ACC112 (cell line): ENCODE measurements around the gene SRPK2.

Experiments used
- H2AFZ ChIP-seq: fragments of 200-600 bp; sonication (generic); one replicate; pipeline ENCODE4 v1.6.0; 2017; ENCODE audit warnings: antibody characterized with exemption, low read length; ENCODE audit not compliant: unreplicated experiment
- H3K27ac ChIP-seq: fragments of 200-600 bp; sonication (generic); 2 replicates; pipeline ENCODE4 v1.5.1; 2014; ENCODE audit warnings: low read depth, mild to moderate bottlenecking, antibody characterized with exemption, low read length, moderate library complexity
- H3K27me3 ChIP-seq: fragments of 200-600 bp; sonication (generic); 2 replicates; pipeline ENCODE4 v1.6.1; 2014; ENCODE audit warnings: mild to moderate bottlenecking, antibody characterized with exemption, low read length, moderate library complexity, mixed read lengths; ENCODE audit not compliant: insufficient read depth
- H3K36me3 ChIP-seq: fragments of 200-600 bp; sonication (generic); 2 replicates; pipeline ENCODE4 v1.6.1; 2016; ENCODE audit warnings: mild to moderate bottlenecking, antibody characterized with exemption, low read length, moderate library complexity, mixed read lengths; ENCODE audit not compliant: insufficient read depth
- H3K4me1 ChIP-seq: fragments of 200-600 bp; sonication (generic); one replicate; pipeline ENCODE4 v1.6.1; 2016; ENCODE audit warnings: low read length, mixed read lengths; ENCODE audit not compliant: insufficient read depth, unreplicated experiment, control insufficient read depth
- H3K4me3 ChIP-seq: fragments of 200-600 bp; sonication (generic); 2 replicates; pipeline ENCODE4 v1.5.1; 2014; ENCODE audit warnings: mild to moderate bottlenecking, low read depth, low read length
- H3K79me2 ChIP-seq: fragments of 200-600 bp; sonication (generic); one replicate; pipeline ENCODE4 v1.6.0; 2016; ENCODE audit warnings: low read length; ENCODE audit not compliant: control insufficient read depth, unreplicated experiment, insufficient read depth

Gene SRPK2

GRCh38 chr7:105097619-105098018, 291.1 kb downstream of the SRPK2 start:
- peaks cover 41% of the 10 kb centered on the region for H3K36me3 ChIP-seq
- peak overlapping the region; percentile 11; the same call in 1 of the 2 replicates for H3K4me3 ChIP-seq
- H3K27me3 ChIP-seq: no peaks in the 10 kb centered on the region
- H3K79me2 ChIP-seq: peaks cover 17% of the 10 kb centered on the region
- H2AFZ ChIP-seq: no peak overlapping the region
- peaks cover 55% of the 10 kb centered on the region for H3K4me1 ChIP-seq
- H3K27ac ChIP-seq: peak overlapping the region; percentile 89

- Histone ChIP-seq H3K36me3 (peaks cover 51% of the 10 kb centered on the region), H3K27ac (peak overlapping the region; percentile 89), H2AFZ (no peak overlapping the region), H3K4me1 (peaks cover 51% of the 10 kb centered on the region), H3K4me3 (no peak overlapping the region), H3K27me3 (no peaks in the 10 kb centered on the region), H3K79me2 (peaks cover 17% of the 10 kb centered on the region)
These were observed 292.4 kb downstream of the SRPK2 start for GRCh38 chr7:105096306-105096705.

GRCh38 chr7:105094966-105095365, 293.8 kb downstream of the SRPK2 start:
- Histone ChIP-seq H3K4me3 (no peak overlapping the region), H3K36me3 (peaks cover 53% of the 10 kb centered on the region), H3K27me3 (no peaks in the 10 kb centered on the region), H3K79me2 (peaks cover 9% of the 10 kb centered on the region), H3K27ac (no peak overlapping the region; the same call in 1 of the 2 replicates), H3K4me1 (peaks cover 38% of the 10 kb centered on the region), H2AFZ (no peak overlapping the region)

- H3K36me3 ChIP-seq: peaks cover 33% of the 10 kb centered on the region; the same call in 1 of the 2 replicates
These were observed 300.3 kb downstream of the SRPK2 start for GRCh38 chr7:105088456-105088855.

GRCh38 chr7:105087981-105088380, 300.7 kb downstream of the SRPK2 start:
- no peaks in the 10 kb centered on the region for H3K27me3 ChIP-seq
- H3K36me3 ChIP-seq: peaks cover 37% of the 10 kb centered on the region; the same call in 1 of the 2 replicates
- no peak overlapping the region for H3K4me3 ChIP-seq
- no peak overlapping the region for H2AFZ ChIP-seq
- peaks cover 6% of the 10 kb centered on the region for H3K79me2 ChIP-seq
- peaks cover 4% of the 10 kb centered on the region for H3K4me1 ChIP-seq
- no peak overlapping the region for H3K27ac ChIP-seq

More at GRCh38 chr7:105088456-105088855, 300.3 kb downstream of the SRPK2 start:
- Histone ChIP-seq H3K79me2 (peaks cover 6% of the 10 kb centered on the region), H3K4me3 (no peak overlapping the region), H3K4me1 (peaks cover 4% of the 10 kb centered on the region), H2AFZ (no peak overlapping the region), H3K27ac (no peak overlapping the region), H3K27me3 (no peaks in the 10 kb centered on the region)

- peaks cover 33% of the 10 kb centered on the region; the same call in 1 of the 2 replicates for H3K36me3 ChIP-seq
These were observed 301.9 kb downstream of the SRPK2 start for GRCh38 chr7:105086850-105087249.

GRCh38 chr7:105084581-105084980, 304.1 kb downstream of the SRPK2 start:
- Histone ChIP-seq H3K27ac (no peak overlapping the region), H3K79me2 (peaks cover 6% of the 10 kb centered on the region), H3K4me1 (peaks cover 4% of the 10 kb centered on the region), H3K27me3 (no peaks in the 10 kb centered on the region), H2AFZ (no peak overlapping the region), H3K36me3 (peaks cover 17% of the 10 kb centered on the region; the same call in 1 of the 2 replicates), H3K4me3 (no peak overlapping the region)

More at GRCh38 chr7:105086850-105087249, 301.9 kb downstream of the SRPK2 start:
- Histone ChIP-seq H3K4me3 (no peak overlapping the region), H3K27ac (no peak overlapping the region), H3K4me1 (peaks cover 4% of the 10 kb centered on the region), H3K79me2 (peaks cover 6% of the 10 kb centered on the region), H2AFZ (no peak overlapping the region), H3K27me3 (no peaks in the 10 kb centered on the region)

GRCh38 chr7:105079348-105079747, 309.4 kb downstream of the SRPK2 start:
- Histone ChIP-seq H3K27me3 (no peaks in the 10 kb centered on the region), H2AFZ (no peak overlapping the region), H3K79me2 (no peaks in the 10 kb centered on the region), H3K27ac (no peak overlapping the region), H3K4me1 (no peaks in the 10 kb centered on the region), H3K4me3 (no peak overlapping the region), H3K36me3 (peaks cover 49% of the 10 kb centered on the region)

- H3K4me1 ChIP-seq: peaks cover 13% of the 10 kb centered on the region
- no peak overlapping the region for H3K27ac ChIP-seq
- peaks cover 61% of the 10 kb centered on the region for H3K36me3 ChIP-seq
- H3K4me3 ChIP-seq: no peak overlapping the region
- H3K79me2 ChIP-seq: peaks cover 14% of the 10 kb centered on the region
- no peak overlapping the region for H2AFZ ChIP-seq
- H3K27me3 ChIP-seq: no peaks in the 10 kb centered on the region
These were observed 315.6 kb downstream of the SRPK2 start for GRCh38 chr7:105073143-105073542.

- H3K4me3 ChIP-seq: no peak overlapping the region
- peaks cover 33% of the 10 kb centered on the region for H3K36me3 ChIP-seq
- no peak overlapping the region for H2AFZ ChIP-seq
- no peaks in the 10 kb centered on the region for H3K27me3 ChIP-seq
- H3K27ac ChIP-seq: no peak overlapping the region
- peaks cover 13% of the 10 kb centered on the region for H3K4me1 ChIP-seq
- peaks cover 32% of the 10 kb centered on the region for H3K79me2 ChIP-seq
These were observed 319.8 kb downstream of the SRPK2 start for GRCh38 chr7:105068886-105069285.

- Histone ChIP-seq H3K4me1 (peaks cover 13% of the 10 kb centered on the region), H3K36me3 (peaks cover 35% of the 10 kb centered on the region), H3K27me3 (no peaks in the 10 kb centered on the region), H3K4me3 (no peak overlapping the region), H3K27ac (no peak overlapping the region), H3K79me2 (peaks cover 43% of the 10 kb centered on the region), H2AFZ (no peak overlapping the region)
These were observed 321.0 kb downstream of the SRPK2 start for GRCh38 chr7:105067691-105068090.
